ENCODE results near the gene BPIFB3. TPM values are rescaled to one million over a fixed set of nuclear protein-coding genes. Genes with fewer than 3 reads are reported as not detected.

BPIFB3 gene
- total RNA-seq, 4 donors from 2014 or later: not detected

DNA sequence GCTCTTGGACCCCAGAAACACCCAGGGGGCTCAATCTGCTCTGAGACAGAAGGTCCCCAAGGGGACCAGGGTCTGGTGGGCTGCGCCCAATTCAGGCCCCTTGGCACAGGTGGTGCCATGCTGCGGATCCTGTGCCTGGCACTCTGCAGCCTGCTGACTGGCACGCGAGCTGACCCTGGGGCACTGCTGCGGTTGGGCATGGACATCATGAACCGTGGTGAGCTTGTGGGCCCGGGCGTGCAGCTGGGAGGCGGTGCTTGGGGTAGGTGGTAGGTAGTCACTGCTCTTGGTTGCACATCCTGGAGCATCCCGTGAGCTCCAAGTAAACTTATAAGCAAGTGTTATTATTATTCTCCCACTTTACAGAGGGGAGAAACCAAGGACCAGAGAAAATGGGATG lies 22.2 kb upstream of the BPIFB3 start, which contains the start of gene BPIFB6:
TSS of gene BPIFB6 (plus strand) at position 118 of the 400 bp plus-strand sequence. CDS start at position 118, 0 bp downstream.
- no peak for DNase-seq (ENCODE audit: extremely low spot score)

DNA sequence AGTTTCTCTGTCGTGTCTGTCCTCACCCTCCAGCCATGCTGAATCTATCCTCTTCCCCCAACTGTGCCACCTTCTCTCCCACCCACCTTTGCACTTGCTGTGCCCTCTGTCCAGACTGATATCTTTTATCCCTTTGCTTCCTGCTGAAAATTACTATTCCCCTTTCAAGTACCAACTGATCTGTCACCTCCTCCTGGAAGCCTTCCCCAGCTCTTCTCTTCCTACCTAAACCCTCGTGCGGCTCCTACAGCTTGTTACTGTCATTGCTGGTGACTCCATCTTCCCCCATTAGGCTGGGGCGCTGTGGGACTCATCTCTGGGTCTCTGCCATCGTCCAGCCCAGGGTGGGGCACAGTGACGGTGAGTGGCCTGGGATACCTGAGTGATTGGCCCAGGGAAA lies 21.1 kb upstream of the BPIFB3 start:
- Histone ChIP-seq H3K36me3 (no peaks in the 10 kb centered on the region), H3K27ac (replicated peaks in 1 of 4) (no peak overlapping the region), H3K4me3 (no peak overlapping the region), H3K9me3 (peaks cover 0 to 15% (median 0%) of the 10 kb centered on the region in 4 donors), H3K27me3 (peaks cover 0 to 20% (median 0%) of the 10 kb centered on the region in 4 donors), H3K4me1 (no peaks in the 10 kb centered on the region)
- DNase-seq (ENCODE audit: extremely low spot score): no peak
- 89% methylated on average over 6 of the region's 6 CpGs for WGBS
- no peak for TF ChIP-seq EP300 (IDR thresholded peaks at IDR 0.05)
- TF ChIP-seq POLR2AphosphoS5 (IDR thresholded peaks at IDR 0.05): no peak
- no peak for TF ChIP-seq POLR2A (IDR thresholded peaks at IDR 0.05; ENCODE audit: low read depth)
- TF ChIP-seq, protein P1, sequence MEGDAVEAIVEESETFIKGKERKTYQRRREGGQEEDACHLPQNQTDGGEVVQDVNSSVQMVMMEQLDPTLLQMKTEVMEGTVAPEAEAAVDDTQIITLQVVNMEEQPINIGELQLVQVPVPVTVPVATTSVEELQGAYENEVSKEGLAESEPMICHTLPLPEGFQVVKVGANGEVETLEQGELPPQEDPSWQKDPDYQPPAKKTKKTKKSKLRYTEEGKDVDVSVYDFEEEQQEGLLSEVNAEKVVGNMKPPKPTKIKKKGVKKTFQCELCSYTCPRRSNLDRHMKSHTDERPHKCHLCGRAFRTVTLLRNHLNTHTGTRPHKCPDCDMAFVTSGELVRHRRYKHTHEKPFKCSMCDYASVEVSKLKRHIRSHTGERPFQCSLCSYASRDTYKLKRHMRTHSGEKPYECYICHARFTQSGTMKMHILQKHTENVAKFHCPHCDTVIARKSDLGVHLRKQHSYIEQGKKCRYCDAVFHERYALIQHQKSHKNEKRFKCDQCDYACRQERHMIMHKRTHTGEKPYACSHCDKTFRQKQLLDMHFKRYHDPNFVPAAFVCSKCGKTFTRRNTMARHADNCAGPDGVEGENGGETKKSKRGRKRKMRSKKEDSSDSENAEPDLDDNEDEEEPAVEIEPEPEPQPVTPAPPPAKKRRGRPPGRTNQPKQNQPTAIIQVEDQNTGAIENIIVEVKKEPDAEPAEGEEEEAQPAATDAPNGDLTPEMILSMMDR (IDR thresholded peaks at IDR 0.05): no peak
- intact Hi-C loops (cut with DNase I): no loop called here

More for the DNA sequence above, 22.2 kb upstream of the BPIFB3 start, which contains the start of gene BPIFB6:
- H3K27ac ChIP-seq (replicated peaks in 1 of 4): no peak within 1 kb of the TSS
- no peaks in the 10 kb centered on the region for H3K36me3 ChIP-seq
- intact Hi-C loops (cut with DNase I): no loop called here
- TF ChIP-seq, protein P1 (IDR thresholded peaks at IDR 0.05): no peak
- TF ChIP-seq EP300 (IDR thresholded peaks at IDR 0.05): no peak
- no peak for TF ChIP-seq POLR2A (IDR thresholded peaks at IDR 0.05; ENCODE audit: low read depth)
- no peak for TF ChIP-seq POLR2AphosphoS5 (IDR thresholded peaks at IDR 0.05)
- H3K4me1 ChIP-seq: no peaks in the 10 kb centered on the region
- peaks cover 0 to 15% (median 0%) of the 10 kb centered on the region in 4 donors for H3K9me3 ChIP-seq
- peaks cover 0 to 20% (median 0%) of the 10 kb centered on the region in 4 donors for H3K27me3 ChIP-seq
- 86% methylated on average over 8 of the region's 10 CpGs for WGBS
- no peak within 1 kb of the TSS for H3K4me3 ChIP-seq

DNA sequence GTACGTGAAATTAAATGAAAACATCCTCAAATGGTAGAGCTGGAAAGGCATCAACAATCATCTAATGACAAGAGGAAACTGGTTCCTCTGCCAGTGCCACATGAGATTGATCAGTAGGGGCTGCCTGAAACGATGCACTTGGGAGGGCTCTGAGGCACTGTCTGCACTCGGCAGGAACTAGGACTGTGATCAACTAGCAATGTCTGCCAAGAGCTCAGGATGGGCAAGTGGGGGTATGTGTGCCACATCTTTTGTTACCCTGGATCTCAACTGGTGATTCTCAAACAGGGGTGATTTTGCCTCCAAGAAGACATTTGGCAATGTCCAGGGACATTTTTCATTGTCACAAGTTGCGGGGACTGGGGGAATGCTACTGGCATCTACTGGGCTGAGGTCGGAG lies 20.3 kb upstream of the BPIFB3 start:
- Histone ChIP-seq H3K36me3 (no peaks in the 10 kb centered on the region), H3K27me3 (peaks cover 0 to 13% (median 0%) of the 10 kb centered on the region in 4 donors), H3K4me1 (no peaks in the 10 kb centered on the region), H3K27ac (replicated peaks in 1 of 4) (no peak overlapping the region), H3K9me3 (peaks cover 0 to 15% (median 0%) of the 10 kb centered on the region in 4 donors), H3K4me3 (no peak overlapping the region)
- 80% methylated on average over 4 of the region's 5 CpGs for WGBS
- intact Hi-C loops (cut with DNase I): no loop called here
- TF ChIP-seq POLR2A (IDR thresholded peaks at IDR 0.05; ENCODE audit: low read depth) (no peak), POLR2AphosphoS5 (IDR thresholded peaks at IDR 0.05) (no peak), EP300 (IDR thresholded peaks at IDR 0.05) (no peak)
- TF ChIP-seq, protein P1 (IDR thresholded peaks at IDR 0.05): no peak
- DNase-seq (ENCODE audit: extremely low spot score): no peak

DNA sequence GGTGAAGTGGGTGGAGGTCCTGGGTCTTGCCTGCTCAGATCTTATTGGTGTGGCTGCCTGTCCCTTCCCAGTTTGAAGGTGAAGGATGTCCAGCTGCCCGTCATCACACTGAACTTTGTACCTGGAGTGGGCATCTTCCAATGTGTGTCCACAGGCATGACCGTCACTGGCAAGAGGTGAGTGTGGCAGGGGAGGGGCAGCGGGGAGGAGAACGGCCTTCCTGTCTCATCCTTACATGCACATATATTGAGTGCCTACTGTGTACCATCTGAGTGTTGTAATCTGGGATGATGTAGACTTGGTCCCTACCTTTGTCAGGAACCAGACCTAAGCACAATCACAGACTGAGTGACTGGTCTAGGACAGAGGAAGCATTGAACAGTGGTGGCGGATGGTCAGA lies 19.6 kb upstream of the BPIFB3 start:
- H3K4me1 ChIP-seq: no peaks in the 10 kb centered on the region
- peaks cover 0 to 6% (median 0%) of the 10 kb centered on the region in 4 donors for H3K27me3 ChIP-seq
- H3K27ac ChIP-seq (replicated peaks in 1 of 4): no peak overlapping the region
- no peak for DNase-seq (ENCODE audit: extremely low spot score)
- H3K4me3 ChIP-seq: no peak overlapping the region
- peaks cover 0 to 15% (median 0%) of the 10 kb centered on the region in 4 donors for H3K9me3 ChIP-seq
- intact Hi-C loops (cut with DNase I): no loop called here
- H3K36me3 ChIP-seq: no peaks in the 10 kb centered on the region
- TF ChIP-seq, protein P1 (IDR thresholded peaks at IDR 0.05): no peak
- 92% methylated on average over 5 of the region's 5 CpGs for WGBS

DNA sequence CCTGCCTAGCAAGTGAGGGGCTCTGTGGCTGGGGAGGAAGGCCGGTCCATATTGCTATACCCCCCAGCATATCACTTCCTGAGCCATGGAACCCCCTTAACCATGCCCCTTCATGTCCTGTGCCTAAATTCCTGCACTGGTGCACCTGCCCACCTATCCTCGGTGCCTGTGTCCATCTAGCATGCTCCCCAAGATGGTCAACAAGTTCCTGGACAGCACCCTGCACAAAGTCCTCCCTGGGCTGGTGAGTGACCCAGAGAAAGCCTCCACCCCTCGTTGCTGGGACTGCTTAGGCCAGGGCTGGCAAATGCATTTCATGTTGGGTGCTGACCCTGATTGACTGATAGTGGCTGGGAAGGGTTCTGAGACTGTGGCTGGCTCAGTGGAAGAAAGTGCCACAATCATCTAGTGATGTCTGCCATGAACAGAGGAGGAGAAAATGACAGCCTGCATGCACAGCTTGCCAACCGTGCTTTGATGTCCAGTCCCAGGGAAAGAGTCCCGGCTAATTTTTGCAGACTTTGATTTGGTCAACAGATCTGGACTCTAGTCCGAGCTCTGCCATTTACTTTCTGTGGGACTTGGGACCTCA lies 18.7 kb upstream of the BPIFB3 start:
- WGBS: 88% methylated on average over 4 of the region's 6 CpGs
- no peaks in the 10 kb centered on the region for H3K36me3 ChIP-seq
- intact Hi-C loops (cut with DNase I): no loop called here
- H3K4me3 ChIP-seq: no peak overlapping the region
- peaks cover 0 to 15% (median 0%) of the 10 kb centered on the region in 4 donors for H3K9me3 ChIP-seq
- DNase-seq (ENCODE audit: extremely low spot score): no peak
- H3K4me1 ChIP-seq: no peaks in the 10 kb centered on the region
- no peak overlapping the region for H3K27ac ChIP-seq (replicated peaks in 1 of 4)
- H3K27me3 ChIP-seq: peaks cover 0 to 9% (median 0%) of the 10 kb centered on the region in 4 donors
- TF ChIP-seq, protein P1 (IDR thresholded peaks at IDR 0.05): no peak
- TF ChIP-seq POLR2A (IDR thresholded peaks at IDR 0.05; ENCODE audit: low read depth) (no peak), POLR2AphosphoS5 (IDR thresholded peaks at IDR 0.05) (no peak), EP300 (IDR thresholded peaks at IDR 0.05) (no peak)
